RWPE2 (cell line): ENCODE measurements around the gene USP21.

Experiments used
- ATAC-seq: fragments of 200-7000 bp; cut with Tn5 transposase; 3 replicates; pipeline ENCODE4 v1.9.1; 2021; ENCODE audit warnings: low read depth
- DNase-seq: peaks from one replicate; pipeline ENCODE4 v3.0.0-alpha.2; 2020; ENCODE audit warnings: low spot score
- H3K27ac ChIP-seq: fragments of 450-650 bp; 2 replicates; pipeline ENCODE4 v1.5.1; 2017; ENCODE audit warnings: mild to moderate bottlenecking; ENCODE audit not compliant: poor library complexity, severe bottlenecking
- H3K27me3 ChIP-seq: fragments of 250-450 bp; sonication (Bioruptor Pico); 2 replicates; pipeline ENCODE4 v1.5.1; 2021; ENCODE audit warnings: mild to moderate bottlenecking, moderate library complexity; ENCODE audit not compliant: insufficient read depth, poor library complexity, severe bottlenecking
- H3K36me3 ChIP-seq: fragments of 250-450 bp; sonication (Bioruptor Pico); 2 replicates; pipeline ENCODE4 v1.5.1; 2020; ENCODE audit warnings: low read depth, mild to moderate bottlenecking, moderate library complexity
- H3K4me1 ChIP-seq: fragments of 250-450 bp; sonication (Bioruptor Pico); 2 replicates; pipeline ENCODE4 v1.5.1; 2021; ENCODE audit warnings: mild to moderate bottlenecking, moderate library complexity; ENCODE audit not compliant: insufficient read depth, poor library complexity, severe bottlenecking
- H3K4me3 ChIP-seq: fragments of 250-450 bp; sonication (Bioruptor Pico); 2 replicates; pipeline ENCODE4 v1.5.1; 2021; ENCODE audit warnings: mild to moderate bottlenecking, moderate library complexity; ENCODE audit not compliant: severe bottlenecking
- H3K9me3 ChIP-seq: fragments of 250-450 bp; sonication (Bioruptor Pico); 2 replicates; pipeline ENCODE4 v1.5.1; 2021; ENCODE audit warnings: mild to moderate bottlenecking, moderate library complexity; ENCODE audit not compliant: severe bottlenecking
- CTCF ChIP-seq: fragments of 450-650 bp; IDR thresholded peaks from one replicate; pipeline ENCODE4 v1.5.1; 2017; ENCODE audit warnings: mild to moderate bottlenecking, moderate library complexity; ENCODE audit not compliant: poor library complexity, severe bottlenecking

The USP21 gene

GRCh38 chr1:161209790-161210409 lies 50.6 kb downstream of the USP21 start:
- peak; percentile 91 for TF ChIP-seq CTCF
- DNase-seq: no peak
- no peaks in the 10 kb centered on the region for H3K4me1 ChIP-seq
- no peaks in the 10 kb centered on the region for H3K27me3 ChIP-seq
- H3K4me3 ChIP-seq: no peak overlapping the region
- peaks cover 91% of the 10 kb centered on the region for H3K36me3 ChIP-seq
- H3K27ac ChIP-seq: no peak overlapping the region
- ATAC-seq: peak; percentile 94
- H3K9me3 ChIP-seq: no peaks in the 10 kb centered on the region

DNA sequence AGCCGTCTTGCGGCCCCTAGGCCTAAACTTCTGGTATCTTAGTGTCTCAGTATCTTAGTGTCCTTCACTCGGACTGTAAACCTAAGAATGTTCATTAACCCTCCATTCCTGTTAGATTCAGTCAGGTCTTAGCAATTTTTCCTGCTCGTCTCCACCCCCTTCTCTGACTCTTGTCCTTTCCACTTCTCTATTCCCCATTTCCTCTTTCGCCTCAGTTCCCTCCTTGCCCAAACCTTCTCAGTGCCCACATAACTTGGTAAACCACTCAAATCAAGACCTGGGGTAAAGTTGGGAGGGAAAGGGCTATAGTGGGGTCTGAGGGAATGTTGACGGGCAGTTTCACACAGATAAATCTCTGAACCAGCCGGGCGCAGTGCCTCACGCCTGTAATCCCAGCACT lies 55.1 kb downstream of the USP21 start:
- Histone ChIP-seq H3K27ac (no peak overlapping the region), H3K27me3 (no peaks in the 10 kb centered on the region), H3K4me1 (no peaks in the 10 kb centered on the region), H3K4me3 (no peak overlapping the region), H3K36me3 (peaks cover 53% of the 10 kb centered on the region), H3K9me3 (no peaks in the 10 kb centered on the region)
- no peak for TF ChIP-seq CTCF
- DNase-seq (no peak), ATAC-seq (no peak)

GRCh38 chr1:161215076-161215475 lies 55.8 kb downstream of the USP21 start, which contains the start of gene FCER1G:
Gene FCER1G (plus strand): TSS chr1:161215295. CDS start chr1:161215322, 27 bp downstream.
- Histone ChIP-seq H3K27ac (no peak within 1 kb of the TSS), H3K36me3 (peaks cover 46% of the 10 kb centered on the region), H3K9me3 (no peaks in the 10 kb centered on the region), H3K27me3 (no peaks in the 10 kb centered on the region), H3K4me1 (no peaks in the 10 kb centered on the region), H3K4me3 (no peak within 1 kb of the TSS)
- ATAC-seq: no peak
- no peak for TF ChIP-seq CTCF
- no peak for DNase-seq
